Endodermal cell (in vitro differentiated cells): ENCODE data around the gene TMEM94. TPM values are rescaled to one million over a fixed set of nuclear protein-coding genes. Genes with fewer than 3 reads are reported as not detected.
A peak's percentile ranks its signal among the peaks of the same experiment; 100 is the strongest.

Experiments used
- DNase-seq: peaks from one replicate; pipeline ENCODE4 v3.0.0-alpha.2; 2017
- H3K27ac ChIP-seq: 2 replicates; pipeline ENCODE4 v1.5.1; 2013; ENCODE audit warnings: mild to moderate bottlenecking, low read depth, low read length, moderate library complexity
- H3K27me3 ChIP-seq: 2 replicates; pipeline ENCODE4 v1.6.1; 2013; ENCODE audit warnings: mild to moderate bottlenecking, low read length, moderate library complexity; ENCODE audit not compliant: insufficient read depth, control insufficient read depth, poor library complexity, severe bottlenecking
- H3K36me3 ChIP-seq: 2 replicates; pipeline ENCODE4 v1.7.0; 2013; ENCODE audit warnings: mild to moderate bottlenecking, low read length, moderate library complexity; ENCODE audit not compliant: control insufficient read depth, insufficient read depth
- H3K4me1 ChIP-seq: one replicate; pipeline ENCODE4 v1.7.0; 2013; ENCODE audit warnings: low read length; ENCODE audit not compliant: control insufficient read depth, insufficient read depth
- H3K4me3 ChIP-seq: 2 replicates; pipeline ENCODE4 v1.5.1; 2013; ENCODE audit warnings: mild to moderate bottlenecking, low read length, moderate library complexity
- H3K9ac ChIP-seq: 2 replicates; pipeline ENCODE4 v1.6.1; 2013; ENCODE audit warnings: mild to moderate bottlenecking, low read length, moderate library complexity; ENCODE audit not compliant: poor library complexity, severe bottlenecking; ENCODE audit errors: extremely low read depth
- H3K9me3 ChIP-seq: 2 replicates; pipeline ENCODE4 v1.6.1; 2013; ENCODE audit warnings: mild to moderate bottlenecking, low read length, moderate library complexity; ENCODE audit not compliant: control insufficient read depth
- H3K27ac Mint-ChIP-seq: 2 replicates; pipeline ENCODE4 v1.8.0; 2020; ENCODE audit warnings: mixed read lengths
- H3K27me3 Mint-ChIP-seq: 2 replicates; pipeline ENCODE4 v1.8.0; 2021; ENCODE audit warnings: mild to moderate bottlenecking, mixed read lengths; ENCODE audit not compliant: insufficient read depth
- H3K36me3 Mint-ChIP-seq: 2 replicates; pipeline ENCODE4 v1.8.0; 2020; ENCODE audit warnings: low read depth, mixed read lengths
- H3K4me1 Mint-ChIP-seq: 2 replicates; pipeline ENCODE4 v1.8.0; 2020; ENCODE audit warnings: mixed read lengths
- H3K4me3 Mint-ChIP-seq: 2 replicates; pipeline ENCODE4 v1.8.0; 2020; ENCODE audit warnings: mild to moderate bottlenecking, moderate library complexity, mixed read lengths
- H3K9me3 Mint-ChIP-seq: 2 replicates; pipeline ENCODE4 v1.8.0; 2020; ENCODE audit warnings: mild to moderate bottlenecking, mixed read lengths
- WGBS, 2 experiments: methylation state at CpG; one replicate each; pipeline versions ENCODE4 v1.1.5 to v1.1.7; 2013; ENCODE audit warnings: missing lambda C conversion rate in 2 of 2, mixed read lengths in 1 of 2; ENCODE audit not compliant: insufficient coverage in 1 of 2, insufficient read length in 1 of 2; 5-methylcytosine and 5-hydroxymethylcytosine counted together
- total RNA-seq, 2 donors: library from RNA; stranded (reverse); fragmentation: NEBNext Ultra II Directional in 1 of 2; extraction: Animal tissue kit (Norgen Biotek cat#: 25700) in 1 of 2; gene quantifications; 2 replicates in 1 of 2; 3 replicates in 1 of 2; pipeline ENCODE4 v1.2.1, GENCODE V29; 2021
- TF ChIP-seq, protein P1 (sequence below): fragments of 200-600 bp; sonication (generic); conservative IDR thresholded peaks from 2 replicates; pipeline ENCODE4 v1.5.0; 2021; ENCODE audit warnings: antibody characterized with exemption, mild to moderate bottlenecking

The TMEM94 gene
- total RNA-seq, 2 donors from 2014 or later = 96.0 to 106 TPM

- Histone ChIP-seq H3K4me3 (peak within 1 kb of the TSS; percentile 88), H3K9me3 (no peaks in the 10 kb centered on the region), H3K27ac (no peak within 1 kb of the TSS), H3K36me3 (peaks cover 4% of the 10 kb centered on the region), H3K4me1 (no peaks in the 10 kb centered on the region), H3K9ac (peak within 1 kb of the TSS; percentile 60), H3K27me3 (peaks cover 8% of the 10 kb centered on the region)
- Mint-ChIP-seq H3K9me3 (no peaks in the 10 kb centered on the region), H3K4me3 (peak within 1 kb of the TSS; percentile 83), H3K27me3 (no peaks in the 10 kb centered on the region), H3K4me1 (peaks cover 13% of the 10 kb centered on the region), H3K27ac (peak within 1 kb of the TSS; percentile 85), H3K36me3 (peaks cover 19% of the 10 kb centered on the region)
- TF ChIP-seq, protein P1, sequence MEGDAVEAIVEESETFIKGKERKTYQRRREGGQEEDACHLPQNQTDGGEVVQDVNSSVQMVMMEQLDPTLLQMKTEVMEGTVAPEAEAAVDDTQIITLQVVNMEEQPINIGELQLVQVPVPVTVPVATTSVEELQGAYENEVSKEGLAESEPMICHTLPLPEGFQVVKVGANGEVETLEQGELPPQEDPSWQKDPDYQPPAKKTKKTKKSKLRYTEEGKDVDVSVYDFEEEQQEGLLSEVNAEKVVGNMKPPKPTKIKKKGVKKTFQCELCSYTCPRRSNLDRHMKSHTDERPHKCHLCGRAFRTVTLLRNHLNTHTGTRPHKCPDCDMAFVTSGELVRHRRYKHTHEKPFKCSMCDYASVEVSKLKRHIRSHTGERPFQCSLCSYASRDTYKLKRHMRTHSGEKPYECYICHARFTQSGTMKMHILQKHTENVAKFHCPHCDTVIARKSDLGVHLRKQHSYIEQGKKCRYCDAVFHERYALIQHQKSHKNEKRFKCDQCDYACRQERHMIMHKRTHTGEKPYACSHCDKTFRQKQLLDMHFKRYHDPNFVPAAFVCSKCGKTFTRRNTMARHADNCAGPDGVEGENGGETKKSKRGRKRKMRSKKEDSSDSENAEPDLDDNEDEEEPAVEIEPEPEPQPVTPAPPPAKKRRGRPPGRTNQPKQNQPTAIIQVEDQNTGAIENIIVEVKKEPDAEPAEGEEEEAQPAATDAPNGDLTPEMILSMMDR = peak; percentile 75
- peak; percentile 97 for DNase-seq
- WGBS, 2 experiments = 0% methylated on average over 6 to 107 of the region's 108 CpGs
Measured at GRCh38 chr17:75524970-75525805, 68.8 kb downstream of the TMEM94 start, which contains the start of gene LLGL2. Gene LLGL2, plus strand, starts transcription at chr17:75525697. Its CDS starts 17,730 bp downstream, at chr17:75543427.

- no peak overlapping the region for H3K27ac ChIP-seq
- H3K9ac ChIP-seq = peak overlapping the region; percentile 60
- Mint-ChIP-seq H3K9me3 (no peaks in the 10 kb centered on the region), H3K27me3 (no peaks in the 10 kb centered on the region), H3K4me3 (peak overlapping the region; percentile 83), H3K36me3 (peaks cover 19% of the 10 kb centered on the region), H3K4me1 (peaks cover 18% of the 10 kb centered on the region), H3K27ac (peak overlapping the region; percentile 57)
- H3K4me3 ChIP-seq = peak overlapping the region; percentile 88
- no peaks in the 10 kb centered on the region for H3K4me1 ChIP-seq
- peaks cover 4% of the 10 kb centered on the region for H3K36me3 ChIP-seq
- peak; percentile 87 for DNase-seq
- TF ChIP-seq, protein P1 = no peak
- H3K9me3 ChIP-seq = no peaks in the 10 kb centered on the region
- H3K27me3 ChIP-seq = peaks cover 8% of the 10 kb centered on the region
- 3 to 6% methylated on average over 35 to 60 of the region's 60 CpGs for WGBS, 2 experiments
Measured at GRCh38 chr17:75525806-75526554, 69.5 kb downstream of the TMEM94 start.

- Mint-ChIP-seq H3K36me3 (peaks cover 20% of the 10 kb centered on the region), H3K4me3 (peak overlapping the region; percentile 83), H3K27ac (peak overlapping the region; percentile 57), H3K27me3 (no peaks in the 10 kb centered on the region), H3K9me3 (no peaks in the 10 kb centered on the region), H3K4me1 (peaks cover 23% of the 10 kb centered on the region)
- H3K27ac ChIP-seq = no peak overlapping the region
- WGBS, 2 experiments = 56 to 64% methylated on average over 10 to 13 of the region's 13 CpGs
- no peaks in the 10 kb centered on the region for H3K36me3 ChIP-seq
- DNase-seq = peak; percentile 86
- H3K4me1 ChIP-seq = no peaks in the 10 kb centered on the region
- H3K9me3 ChIP-seq = no peaks in the 10 kb centered on the region
- TF ChIP-seq, protein P1 = no peak
- H3K9ac ChIP-seq = peak overlapping the region; percentile 60
- peak overlapping the region; percentile 88 for H3K4me3 ChIP-seq
- H3K27me3 ChIP-seq = peaks cover 8% of the 10 kb centered on the region
Measured at GRCh38 chr17:75526555-75527270, 70.3 kb downstream of the TMEM94 start.
